Prostate gland (tissue), 2 donors: Measurements from ENCODE around the gene EPB41L1.
A peak's percentile ranks its signal among the peaks of the same experiment; 100 is the strongest.

Source experiments
- POLR2AphosphoS5 ChIP-seq: sonication (generic); formaldehyde crosslinking; IDR thresholded peaks from one replicate; pipeline ENCODE4 v1.6.1; 2017; ENCODE audit warnings: antibody characterized with exemption
- TF ChIP-seq, protein P1 (sequence below), 4 experiments: fragments of 200-600 bp in 2 of 4; fragments of 450-650 bp in 2 of 4; sonication (generic) in 2 of 4; IDR thresholded peaks; 1 replicate in 3 of 4; 2 replicates in 1 of 4; pipeline ENCODE4 v1.5.1; 2016 to 2019; ENCODE audit warnings: antibody characterized with exemption in 4 of 4, mild to moderate bottlenecking in 2 of 4, moderate library complexity in 2 of 4

DNA sequence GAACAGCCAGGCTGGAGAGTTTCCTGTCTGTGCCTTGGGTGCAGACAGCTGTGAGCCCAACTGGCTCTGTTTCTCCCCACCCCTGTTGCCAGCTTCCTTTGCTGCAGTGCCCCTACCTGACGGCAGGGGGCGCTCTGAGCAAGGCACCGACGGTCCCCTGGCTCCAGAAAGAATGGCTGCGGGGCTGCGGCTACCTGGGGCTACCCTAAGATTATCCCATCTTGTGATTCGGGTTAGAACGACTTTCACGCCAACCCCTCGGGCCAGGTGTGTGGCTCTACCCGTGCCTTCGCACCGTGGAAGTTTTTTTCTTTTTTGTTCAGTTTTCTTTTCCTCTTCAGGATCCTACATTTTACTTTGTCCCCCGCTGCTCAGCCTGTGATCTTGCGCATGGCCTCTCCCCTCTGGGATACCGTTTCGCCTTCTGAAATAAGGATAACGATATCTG, 48.4 kb downstream of the EPB41L1 start:
- TF ChIP-seq, protein P1, sequence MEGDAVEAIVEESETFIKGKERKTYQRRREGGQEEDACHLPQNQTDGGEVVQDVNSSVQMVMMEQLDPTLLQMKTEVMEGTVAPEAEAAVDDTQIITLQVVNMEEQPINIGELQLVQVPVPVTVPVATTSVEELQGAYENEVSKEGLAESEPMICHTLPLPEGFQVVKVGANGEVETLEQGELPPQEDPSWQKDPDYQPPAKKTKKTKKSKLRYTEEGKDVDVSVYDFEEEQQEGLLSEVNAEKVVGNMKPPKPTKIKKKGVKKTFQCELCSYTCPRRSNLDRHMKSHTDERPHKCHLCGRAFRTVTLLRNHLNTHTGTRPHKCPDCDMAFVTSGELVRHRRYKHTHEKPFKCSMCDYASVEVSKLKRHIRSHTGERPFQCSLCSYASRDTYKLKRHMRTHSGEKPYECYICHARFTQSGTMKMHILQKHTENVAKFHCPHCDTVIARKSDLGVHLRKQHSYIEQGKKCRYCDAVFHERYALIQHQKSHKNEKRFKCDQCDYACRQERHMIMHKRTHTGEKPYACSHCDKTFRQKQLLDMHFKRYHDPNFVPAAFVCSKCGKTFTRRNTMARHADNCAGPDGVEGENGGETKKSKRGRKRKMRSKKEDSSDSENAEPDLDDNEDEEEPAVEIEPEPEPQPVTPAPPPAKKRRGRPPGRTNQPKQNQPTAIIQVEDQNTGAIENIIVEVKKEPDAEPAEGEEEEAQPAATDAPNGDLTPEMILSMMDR (IDR thresholded peaks at IDR 0.05) = peak; percentile 83 to 93 (median 84)
- TF ChIP-seq POLR2AphosphoS5 = no peak
